ENCODE results near the gene ZNF644.
"Not testable (repeated sequence)": the region's sequence is repeated elsewhere in the genome, so short reads cannot be mapped to it uniquely, and the experiment has no call there.

ZNF644 gene

DNA sequence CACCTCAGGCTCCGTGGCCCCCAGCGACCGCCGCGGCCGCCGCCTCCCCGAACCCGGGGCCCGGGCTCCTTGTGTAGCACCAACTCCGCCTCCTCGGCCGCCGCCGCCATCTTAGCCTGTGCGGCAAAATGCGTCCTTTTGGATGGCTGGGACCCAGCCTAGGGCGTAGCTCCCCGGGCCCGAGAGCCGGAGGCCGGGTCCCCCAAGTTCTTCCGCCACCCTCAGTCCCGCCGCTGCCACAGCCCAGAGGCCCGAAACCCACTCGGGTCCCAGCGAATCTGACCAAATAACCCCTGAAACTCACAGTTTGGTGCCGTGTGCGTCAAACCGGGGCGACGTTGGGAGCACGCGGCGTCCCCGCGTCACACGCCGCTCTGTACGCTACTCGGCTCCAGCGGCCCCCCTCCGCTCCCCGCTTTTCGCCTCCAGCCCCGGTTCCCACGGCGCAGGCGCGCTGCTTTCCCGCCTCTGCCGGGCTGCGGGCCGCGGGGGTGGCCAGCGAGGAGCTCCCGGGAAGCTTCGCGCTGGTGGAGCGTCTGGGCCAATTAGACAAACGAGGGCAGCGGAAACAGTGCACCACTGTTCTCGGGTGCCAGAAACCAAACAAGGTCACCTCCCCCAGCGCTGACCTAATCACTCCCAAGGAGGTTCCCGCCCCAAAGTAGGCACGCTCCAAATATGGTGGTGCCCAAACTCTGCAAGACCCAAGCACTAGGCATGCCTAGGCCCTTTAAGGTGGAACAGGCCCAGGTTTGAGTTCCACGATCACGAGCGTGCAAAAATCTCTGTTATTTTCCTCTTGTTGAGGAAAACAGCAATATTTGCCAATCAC is at the start of gene ZNF644:
ZNF644 (minus strand) TSS at position 350 of the 832 bp plus-strand sequence. CDS start 39,682 bp downstream, outside the sequence.
- DNase-seq, result peak; percentile 82 to 92 (median 92)

DNA sequence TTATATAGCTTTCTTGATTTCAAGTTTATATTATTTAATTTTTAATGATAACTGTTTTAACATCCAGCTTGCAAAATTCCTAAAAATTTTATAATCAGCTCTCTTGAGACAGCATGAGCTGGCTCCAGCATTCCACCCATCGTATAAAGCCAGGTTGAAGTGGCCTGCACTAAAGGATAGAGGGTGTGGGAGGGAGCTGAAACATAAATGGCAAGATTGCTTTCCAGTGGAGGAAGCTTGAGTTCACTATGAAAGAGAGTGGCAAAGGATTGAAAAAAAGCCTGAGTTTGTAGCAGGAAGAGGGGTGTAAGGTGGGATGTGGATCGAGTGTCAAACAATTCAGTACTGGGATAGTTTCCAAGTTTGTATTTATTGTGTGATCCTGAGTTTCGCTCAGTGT is 48.5 kb upstream of the ZNF644 start:
- no peak for DNase-seq

- no peak for DNase-seq
Measured at GRCh38 chr1:91066538-91066937, 44.7 kb upstream of the ZNF644 start.

DNA sequence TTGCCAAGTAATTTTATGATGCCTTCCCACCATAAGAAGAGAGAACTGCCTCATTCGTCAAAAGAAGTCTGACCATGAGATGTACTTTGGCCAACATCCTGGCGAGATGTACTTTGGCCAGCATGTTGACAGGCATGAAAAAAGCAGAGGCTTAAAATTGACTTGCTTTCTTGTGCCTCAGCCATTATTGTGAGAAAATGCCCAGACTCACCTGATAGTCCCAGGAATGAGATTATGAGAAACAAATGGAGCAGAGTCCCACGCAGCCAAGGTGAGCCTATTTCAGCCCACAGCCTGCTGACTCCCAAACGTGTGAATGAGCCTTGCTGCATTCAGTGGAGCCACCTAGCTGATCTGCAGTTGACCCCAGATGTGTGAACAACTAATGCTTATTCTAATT is 43.5 kb upstream of the ZNF644 start:
- no peak for DNase-seq

GRCh38 chr1:91063403-91063802 is 41.6 kb upstream of the ZNF644 start:
- DNase-seq, result not testable (repeated sequence)

- no peak for DNase-seq
Measured at GRCh38 chr1:91059157-91059556, 37.3 kb upstream of the ZNF644 start.

DNA sequence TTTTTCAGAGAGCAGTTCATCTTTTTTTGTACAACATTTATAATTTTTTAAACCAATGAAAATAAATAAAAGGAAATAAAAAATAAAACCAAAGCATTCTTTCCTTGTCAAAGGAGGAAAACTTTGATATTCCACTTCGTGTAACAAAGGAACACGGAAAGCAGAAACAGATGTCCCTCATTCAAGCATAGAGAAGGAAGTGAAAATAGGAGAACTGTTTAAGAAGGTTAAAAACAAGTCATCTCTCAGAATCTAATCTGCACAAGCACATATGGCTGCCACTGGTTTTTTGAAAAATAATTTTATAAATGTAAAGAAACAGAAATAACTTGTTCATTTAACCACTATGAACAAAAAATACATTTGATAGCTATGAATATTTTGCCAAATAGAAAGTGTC is 35.9 kb upstream of the ZNF644 start:
- no peak for DNase-seq

DNA sequence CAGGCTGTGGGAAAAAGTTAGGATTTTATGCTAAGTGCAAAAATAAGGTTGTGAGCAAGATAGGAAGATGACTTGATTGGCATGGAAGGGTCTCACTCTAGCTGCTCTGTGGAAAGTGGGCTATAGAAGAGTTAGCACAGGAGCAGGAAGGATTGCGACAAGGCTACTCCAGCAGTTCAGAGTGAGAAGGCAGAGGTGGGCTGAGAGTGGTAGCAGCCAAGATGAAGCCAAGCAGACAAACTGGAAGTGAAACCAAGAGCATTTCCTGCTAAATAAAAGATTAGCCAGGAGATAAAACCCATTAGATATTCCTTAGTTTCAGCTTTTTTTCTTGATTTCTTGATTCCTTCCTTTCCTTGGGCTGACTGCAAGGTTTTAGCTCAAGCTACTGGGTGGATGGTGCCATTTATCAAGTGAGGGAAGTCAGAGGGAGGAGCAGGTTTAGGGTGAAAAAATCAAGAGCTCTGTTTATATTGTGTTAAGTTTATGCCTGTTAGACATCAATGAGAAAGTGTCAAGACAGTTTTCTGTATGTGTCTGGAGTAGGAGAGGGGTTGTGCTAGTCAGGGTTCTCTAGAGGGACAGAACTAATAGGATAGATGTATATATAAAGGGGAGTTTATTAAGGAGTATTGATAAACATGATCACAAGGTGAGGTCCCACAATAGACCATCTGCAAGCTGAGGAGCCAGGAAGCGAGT is 33.1 kb upstream of the ZNF644 start:
- DNase-seq, result no peak

GRCh38 chr1:91053630-91054029 is 31.8 kb upstream of the ZNF644 start:
- DNase-seq, result no peak

GRCh38 chr1:91049551-91049950 is 27.7 kb upstream of the ZNF644 start:
- DNase-seq, result not testable (repeated sequence)

DNA sequence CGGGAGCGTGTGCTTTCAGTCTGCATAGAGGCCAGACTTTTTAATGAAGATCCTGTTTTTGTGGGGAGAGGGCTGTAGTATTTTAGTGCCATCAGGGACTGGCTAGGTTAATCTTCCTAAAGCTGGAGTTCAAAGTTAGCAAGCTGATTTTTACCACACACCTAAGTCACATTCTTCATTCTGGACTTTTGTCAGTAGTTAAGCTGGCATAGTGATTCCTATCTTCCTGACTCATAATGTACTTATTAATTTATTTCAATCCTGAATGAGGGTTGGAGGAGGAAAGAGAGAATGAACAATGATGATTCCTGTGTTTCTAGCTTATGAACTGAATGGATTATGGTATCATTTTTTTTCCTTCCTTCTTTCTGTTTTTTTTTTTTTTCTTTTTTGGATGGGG is 24.9 kb upstream of the ZNF644 start:
- no peak for DNase-seq

DNA sequence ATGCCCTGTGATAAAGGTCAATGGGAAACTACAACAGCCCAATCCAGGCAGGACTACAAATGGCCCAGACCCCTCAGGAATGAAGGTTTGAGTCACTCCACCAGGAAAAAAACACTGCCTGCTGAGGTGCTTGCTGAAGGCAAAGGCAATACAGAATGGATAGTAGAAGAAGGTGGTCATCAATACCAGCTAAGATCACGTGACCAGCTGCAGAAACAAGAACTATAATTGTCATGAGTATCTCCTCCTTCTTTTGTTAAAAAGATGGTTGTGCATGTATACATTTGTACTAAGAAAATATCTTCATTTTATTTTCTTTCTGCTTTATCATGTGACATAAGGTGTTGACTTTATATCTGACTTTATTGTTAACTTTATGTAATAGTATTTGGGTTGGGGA is 23.4 kb upstream of the ZNF644 start:
- no peak for DNase-seq

- not testable (repeated sequence) for DNase-seq
Measured at GRCh38 chr1:91044776-91045175, 22.9 kb upstream of the ZNF644 start.

- DNase-seq, result not testable (repeated sequence)
Measured at GRCh38 chr1:91042372-91042771, 20.5 kb upstream of the ZNF644 start.

DNA sequence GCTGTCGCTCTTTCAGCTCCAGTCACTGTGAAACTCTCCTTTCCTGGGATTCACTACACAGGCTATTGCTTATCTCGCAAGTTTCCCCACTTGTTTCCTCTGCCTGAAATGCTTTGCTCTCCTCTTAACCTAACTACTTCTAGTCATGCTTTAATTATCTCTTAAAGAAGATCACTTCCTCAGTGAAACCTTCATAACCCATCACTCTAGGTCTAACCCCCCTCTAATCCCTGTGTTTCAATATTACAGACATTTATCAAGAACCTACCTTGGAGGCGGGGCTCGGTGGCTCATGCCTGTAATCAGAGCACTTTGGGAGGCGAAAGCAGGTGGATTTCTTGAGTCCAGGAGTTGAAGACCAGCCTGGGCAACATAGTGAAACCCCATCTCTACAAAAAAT is 16.7 kb upstream of the ZNF644 start:
- DNase-seq, result no peak

DNA sequence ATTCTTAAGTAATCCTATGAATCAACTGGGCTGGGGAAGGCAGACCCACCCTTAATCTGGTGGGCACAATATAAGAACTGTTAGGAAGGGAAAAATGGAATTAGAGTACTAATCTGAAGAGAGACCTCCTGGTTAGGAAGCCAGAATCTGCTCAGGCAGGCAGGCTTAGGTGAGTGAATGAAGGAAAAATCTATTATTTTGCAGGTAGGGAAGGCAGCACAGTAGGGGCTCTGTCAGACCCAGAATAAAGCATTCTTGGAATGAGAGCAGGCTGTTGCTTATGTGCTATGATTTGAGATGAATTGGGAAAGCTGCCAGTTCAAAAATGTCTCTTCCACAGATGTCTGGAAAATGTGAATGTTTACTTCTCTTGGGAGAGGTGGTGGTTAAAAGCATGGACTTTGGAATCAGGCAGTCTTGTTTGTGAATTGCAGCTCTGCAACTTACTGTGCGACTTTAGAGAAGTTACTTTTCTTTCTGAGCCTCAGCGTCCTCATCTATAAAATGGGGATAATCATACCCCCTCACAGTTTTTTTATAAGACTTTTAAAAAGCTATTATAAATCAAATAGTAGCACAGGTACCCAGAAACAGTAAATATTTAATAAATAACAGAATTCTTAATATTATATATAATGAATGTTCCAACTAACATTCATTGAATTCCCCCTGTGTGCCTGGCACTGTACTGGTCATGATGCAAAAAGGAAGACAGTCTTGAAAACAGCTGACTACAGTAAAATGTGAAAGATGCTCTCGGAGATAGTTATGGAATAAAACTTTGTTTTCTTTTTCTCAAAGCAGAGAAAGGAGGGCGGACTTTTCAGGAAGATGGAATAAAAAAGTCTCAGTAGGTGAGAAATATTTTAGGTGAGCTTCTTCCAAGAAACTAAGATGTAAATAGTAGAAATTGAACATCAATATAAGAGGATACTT is 15.3 kb upstream of the ZNF644 start:
- no peak for DNase-seq

GRCh38 chr1:91032349-91032748 is 10.5 kb upstream of the ZNF644 start:
- DNase-seq, result no peak

DNA sequence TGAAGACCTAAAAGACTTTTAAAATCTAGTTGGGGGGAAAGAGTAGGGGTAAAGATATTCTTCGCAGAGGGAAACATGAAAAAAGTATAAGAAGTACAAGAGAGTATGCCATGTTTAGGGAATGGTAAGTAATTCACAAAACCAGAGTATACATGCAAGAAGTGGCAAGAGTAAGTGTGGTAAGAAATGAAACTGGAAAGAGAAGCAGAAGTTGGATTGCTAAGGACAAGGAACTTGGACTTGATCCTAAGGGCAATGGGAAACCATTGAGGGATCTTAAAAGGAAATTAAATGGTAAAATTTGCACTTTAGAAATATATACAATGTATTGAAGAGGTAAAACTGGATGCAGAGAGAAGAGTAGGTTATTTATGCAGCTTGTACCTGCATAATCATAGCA is 9.2 kb upstream of the ZNF644 start:
- no peak for DNase-seq

- no peak for DNase-seq
Measured at GRCh38 chr1:91026777-91027176, 4.9 kb upstream of the ZNF644 start.

DNA sequence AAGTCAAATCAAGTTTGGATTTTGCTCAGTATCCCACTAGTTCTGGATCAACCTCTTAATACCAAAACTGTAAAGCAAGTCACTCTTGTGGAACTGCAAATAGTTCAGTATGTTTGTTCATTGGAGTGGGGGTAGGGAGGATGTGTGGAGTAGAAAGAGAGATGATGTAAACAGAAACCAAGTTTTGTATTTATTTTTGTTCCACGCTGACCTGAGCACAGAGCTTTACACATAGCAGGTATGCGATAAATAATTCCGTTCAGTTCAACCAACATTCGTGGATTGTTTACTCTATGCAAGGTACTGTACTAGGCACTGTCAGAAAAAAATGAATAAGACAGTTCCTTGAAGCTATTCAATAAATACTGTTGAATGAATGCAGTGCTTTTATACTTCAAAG is 4.5 kb upstream of the ZNF644 start:
- no peak for DNase-seq

DNA sequence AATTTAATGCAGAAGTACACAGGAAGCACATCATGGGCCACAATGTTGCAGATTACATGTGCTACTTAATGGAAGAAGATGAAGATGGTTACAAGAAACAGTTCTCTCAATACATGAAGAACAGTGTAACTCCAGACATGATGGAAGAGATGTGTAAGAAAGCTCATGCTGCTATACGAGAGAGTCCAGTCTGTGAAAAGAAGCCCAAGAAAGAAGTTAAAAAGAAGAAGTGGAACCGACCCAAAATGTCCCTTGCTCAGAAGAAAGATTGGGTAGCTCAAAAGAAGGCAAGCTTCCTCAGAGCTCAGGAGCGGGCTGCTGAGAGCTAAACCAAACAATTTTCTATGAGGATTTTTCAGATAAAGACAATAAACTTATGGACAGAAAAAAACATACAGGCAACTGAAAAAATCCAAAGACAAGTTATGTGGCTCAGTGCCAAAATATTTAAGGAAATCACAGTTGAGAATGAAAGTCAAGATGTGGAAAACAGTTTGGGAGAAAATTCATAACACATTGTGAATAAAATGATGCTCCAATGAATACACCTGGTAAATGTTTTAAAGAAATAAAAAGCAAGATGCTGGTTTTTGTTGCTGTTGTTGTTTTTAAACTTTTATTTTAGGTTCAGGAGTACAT is 2.8 kb upstream of the ZNF644 start:
- no peak for DNase-seq

DNA sequence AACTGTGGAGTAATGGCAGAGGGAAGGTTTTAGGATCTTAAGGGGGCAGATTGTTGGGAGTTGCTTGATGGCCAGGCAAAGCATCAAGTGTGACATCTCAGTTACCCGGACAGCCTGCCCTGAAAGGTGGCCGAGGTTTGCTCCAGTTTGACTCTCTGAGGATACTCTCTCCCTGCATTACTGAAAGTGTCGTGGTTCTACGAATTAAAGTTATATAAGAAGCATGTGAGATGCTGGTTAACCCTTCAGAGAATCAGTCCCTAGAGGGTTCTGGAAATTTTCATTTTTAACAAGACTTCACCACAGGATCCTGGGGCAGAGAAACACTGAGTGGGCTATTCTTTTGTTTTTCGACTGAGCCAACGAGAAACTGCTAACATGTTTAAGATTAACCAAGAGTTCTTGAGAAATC is 689 bp upstream of the ZNF644 start:
- no peak for DNase-seq
